H9 (cell line): ENCODE results near the gene MICAL3. TPM values are rescaled to one million over a fixed set of nuclear protein-coding genes. Genes with fewer than 3 reads are reported as not detected.

ENCODE experiments used
- DNase-seq: peaks from one replicate; pipeline ENCODE4 v3.0.0-alpha.2; 2017
- H2AFZ ChIP-seq: one replicate; pipeline ENCODE4 v1.6.1; 2013; ENCODE audit warnings: mild to moderate bottlenecking, low read length, control low read depth, moderate library complexity
- H2AK5ac ChIP-seq: 2 replicates; pipeline ENCODE4 v1.6.1; 2013; ENCODE audit warnings: low read length, control low read depth, mixed read lengths; ENCODE audit not compliant: insufficient read length
- H2BK120ac ChIP-seq: one replicate; pipeline ENCODE4 v1.6.1; 2013; ENCODE audit warnings: low read depth, mild to moderate bottlenecking, low read length, control low read depth, inconsistent platforms; ENCODE audit not compliant: poor library complexity, severe bottlenecking
- H2BK12ac ChIP-seq: 2 replicates; pipeline ENCODE4 v1.6.1; 2013; ENCODE audit warnings: low read length, control low read depth, mixed read lengths, low read depth; ENCODE audit not compliant: insufficient read length
- H2BK15ac ChIP-seq: 2 replicates; pipeline ENCODE4 v1.6.1; 2013; ENCODE audit warnings: low read depth, low read length, control low read depth
- H2BK20ac ChIP-seq: one replicate; pipeline ENCODE4 v1.6.1; 2013; ENCODE audit warnings: low read depth, mild to moderate bottlenecking, low read length, control low read depth, inconsistent platforms; ENCODE audit not compliant: poor library complexity, severe bottlenecking
- H2BK5ac ChIP-seq: 2 replicates; pipeline ENCODE4 v1.6.1; 2013; ENCODE audit warnings: low read length, control low read depth, mixed read lengths; ENCODE audit not compliant: insufficient read length
- H3K14ac ChIP-seq: 2 replicates; pipeline ENCODE4 v1.6.1; 2013; ENCODE audit warnings: low read length, control low read depth; ENCODE audit not compliant: insufficient read depth
- H3K18ac ChIP-seq: 2 replicates; pipeline ENCODE4 v1.6.1; 2013; ENCODE audit warnings: low read depth, mild to moderate bottlenecking, mixed read lengths, low read length, control low read depth; ENCODE audit not compliant: insufficient read length
- H3K23ac ChIP-seq: 2 replicates; pipeline ENCODE4 v1.6.1; 2013; ENCODE audit warnings: low read length, control low read depth, mixed read lengths, low read depth; ENCODE audit not compliant: insufficient read length
- H3K23me2 ChIP-seq: 2 replicates; pipeline ENCODE4 v1.6.1; 2013; ENCODE audit warnings: low read depth, mild to moderate bottlenecking, mixed read lengths, low read length, control low read depth; ENCODE audit not compliant: insufficient read length, poor library complexity, severe bottlenecking
- H3K27ac ChIP-seq: 2 replicates; pipeline ENCODE4 v1.5.1; 2013; ENCODE audit warnings: low read length, control low read depth, mixed read lengths, low read depth; ENCODE audit not compliant: insufficient read length
- H3K27me3 ChIP-seq: 2 replicates; pipeline ENCODE4 v1.6.1; 2013; ENCODE audit warnings: low read length, control low read depth, inconsistent platforms; ENCODE audit not compliant: insufficient read depth
- H3K4ac ChIP-seq: 2 replicates; pipeline ENCODE4 v1.6.1; 2013; ENCODE audit warnings: low read depth, mild to moderate bottlenecking, control low read depth, inconsistent platforms, low read length, moderate library complexity
- H3K4me1 ChIP-seq: 2 replicates; pipeline ENCODE4 v1.6.1; 2013; ENCODE audit warnings: low read length, control low read depth, inconsistent platforms; ENCODE audit not compliant: insufficient read depth
- H3K4me2 ChIP-seq: 2 replicates; pipeline ENCODE4 v1.6.1; 2013; ENCODE audit warnings: low read length, control low read depth, mixed read lengths; ENCODE audit not compliant: insufficient read length, insufficient read depth
- H3K56ac ChIP-seq: 2 replicates; pipeline ENCODE4 v1.6.1; 2013; ENCODE audit warnings: low read depth, mild to moderate bottlenecking, mixed read lengths, low read length, control low read depth; ENCODE audit not compliant: insufficient read length
- H3K79me1 ChIP-seq: 2 replicates; pipeline ENCODE4 v1.6.1; 2013; ENCODE audit warnings: low read depth, mild to moderate bottlenecking, moderate library complexity, low read length, control low read depth, inconsistent platforms; ENCODE audit not compliant: insufficient read depth, poor library complexity, severe bottlenecking
- H3K79me2 ChIP-seq: 2 replicates; pipeline ENCODE4 v1.6.1; 2013; ENCODE audit warnings: low read length, control low read depth, inconsistent platforms; ENCODE audit not compliant: insufficient read depth
- H3K9ac ChIP-seq: 2 replicates; pipeline ENCODE4 v1.6.1; 2013; ENCODE audit warnings: low read length, control low read depth, mixed read lengths; ENCODE audit not compliant: insufficient read length; ENCODE audit errors: extremely low read depth
- H3K9me3 ChIP-seq: one replicate; pipeline ENCODE4 v1.6.1; 2013; ENCODE audit warnings: low read depth, low read length, inconsistent platforms; ENCODE audit not compliant: control insufficient read depth
- H3T11ph ChIP-seq: one replicate; pipeline ENCODE4 v1.6.1; 2013; ENCODE audit warnings: mild to moderate bottlenecking, low read length, control low read depth, inconsistent platforms
- H4K20me1 ChIP-seq: one replicate; pipeline ENCODE4 v1.6.1; 2013; ENCODE audit not compliant: control insufficient read depth, insufficient read length, insufficient read depth
- H4K5ac ChIP-seq: 2 replicates; pipeline ENCODE4 v1.6.1; 2013; ENCODE audit warnings: low read depth, mild to moderate bottlenecking, mixed read lengths, low read length, control low read depth; ENCODE audit not compliant: insufficient read length
- H4K8ac ChIP-seq: replicated peaks from 2 replicates; pipeline ENCODE4 v1.6.1; 2013; ENCODE audit warnings: low read length, control low read depth, mixed read lengths, low read depth; ENCODE audit not compliant: insufficient read length
- H4K91ac ChIP-seq: 2 replicates; pipeline ENCODE4 v1.6.1; 2013; ENCODE audit warnings: low read depth, mild to moderate bottlenecking, moderate library complexity, mixed read lengths, low read length, control low read depth; ENCODE audit not compliant: insufficient read length
- H3K27ac Mint-ChIP-seq, 3 experiments: 2 replicates in 2 of 3; 3 replicates in 1 of 3; pipeline ENCODE4 v1.8.0; 2020 to 2021; ENCODE audit warnings: mixed read lengths in 3 of 3, mild to moderate bottlenecking in 1 of 3, moderate library complexity in 1 of 3
- H3K27me3 Mint-ChIP-seq: 2 replicates; pipeline ENCODE4 v1.8.0; 2021; ENCODE audit warnings: low read depth, mild to moderate bottlenecking, moderate library complexity, mixed read lengths
- H3K36me3 Mint-ChIP-seq, 3 experiments: 2 replicates in 2 of 3; 3 replicates in 1 of 3; pipeline ENCODE4 v1.8.0; 2020 to 2021; ENCODE audit warnings: low read depth in 3 of 3, mixed read lengths in 3 of 3; ENCODE audit not compliant: insufficient read depth in 1 of 3
- H3K4me1 Mint-ChIP-seq, 2 experiments: 2 replicates each; pipeline ENCODE4 v1.8.0; 2020; ENCODE audit warnings: mixed read lengths in 2 of 2
- H3K4me3 Mint-ChIP-seq, 2 experiments: 2 replicates in 1 of 2; 3 replicates in 1 of 2; pipeline ENCODE4 v1.8.0; 2020 to 2021; ENCODE audit warnings: mild to moderate bottlenecking in 2 of 2, mixed read lengths in 2 of 2, moderate library complexity in 1 of 2
- H3K9me3 Mint-ChIP-seq, 2 experiments: 2 replicates in 1 of 2; 3 replicates in 1 of 2; pipeline ENCODE4 v1.8.0; 2020; ENCODE audit warnings: mild to moderate bottlenecking in 2 of 2, mixed read lengths in 2 of 2, moderate library complexity in 1 of 2
- WGBS: extraction: QIAGEN DNeasy Blood & Tissue Kit; methylation state at CpG from one replicate; pipeline ENCODE4 v1.1.7; 2013; ENCODE audit warnings: missing lambda C conversion rate, low lambda C conversion rate, mixed read lengths; ENCODE audit not compliant: insufficient read length; ENCODE audit errors: extremely low coverage; 5-methylcytosine and 5-hydroxymethylcytosine counted together
- total RNA-seq: library from RNA; stranded (reverse); gene quantifications from 2 replicates; pipeline ENCODE4 v1.2.1, GENCODE V29; 2021
- TF ChIP-seq, protein P1 (sequence below): fragments of 200-600 bp; sonication (generic); conservative IDR thresholded peaks from 3 replicates; pipeline ENCODE4 v1.8.0; 2021; ENCODE audit warnings: antibody characterized with exemption, mild to moderate bottlenecking

MICAL3 gene
- total RNA-seq, 1 experiment from 2014 or later, result 50.2 TPM

DNA sequence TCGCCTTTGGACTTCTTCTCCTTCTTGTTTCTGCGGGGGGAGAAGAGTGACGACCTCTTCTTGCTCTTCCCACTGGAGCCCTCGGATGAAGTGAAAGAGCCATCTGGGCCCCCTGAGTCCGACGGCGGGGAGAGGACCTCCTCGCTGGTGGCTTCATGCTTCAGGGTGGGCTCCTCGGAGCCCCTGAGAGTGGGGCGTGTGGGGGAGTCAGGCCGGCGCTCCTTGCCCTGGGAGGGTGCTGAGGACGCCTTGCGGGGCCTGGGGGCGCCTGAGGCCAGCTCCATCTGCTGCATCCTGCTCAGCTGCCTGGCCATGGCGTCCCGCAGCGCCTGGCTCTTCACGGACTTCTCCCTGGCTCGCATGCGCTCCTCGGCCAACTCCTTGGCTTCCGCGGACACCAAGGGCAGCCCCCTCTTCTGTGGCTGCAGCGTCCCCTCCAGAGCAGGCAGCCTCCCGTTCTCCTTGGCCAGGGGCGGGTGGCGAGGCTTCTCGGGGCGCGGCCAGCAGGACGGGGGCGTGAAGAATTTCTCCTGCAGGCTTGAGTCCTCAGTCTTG lies 206.8 kb downstream of the MICAL3 start:
- no peak overlapping the region for H4K5ac ChIP-seq
- H4K20me1 ChIP-seq, result no peaks in the 10 kb centered on the region
- H3K23ac ChIP-seq, result no peak overlapping the region
- H3K14ac ChIP-seq, result no peak overlapping the region
- H2BK15ac ChIP-seq, result no peak overlapping the region
- H3K4me1 Mint-ChIP-seq, result peaks cover 0 to 3% of the 10 kb centered on the region in 2 experiments; a peak in 2 of 4 replicates
- no peaks in the 10 kb centered on the region for H3K9me3 ChIP-seq
- no peak overlapping the region for H3K4me2 ChIP-seq
- H2AFZ ChIP-seq, result no peak overlapping the region
- TF ChIP-seq, protein P1, sequence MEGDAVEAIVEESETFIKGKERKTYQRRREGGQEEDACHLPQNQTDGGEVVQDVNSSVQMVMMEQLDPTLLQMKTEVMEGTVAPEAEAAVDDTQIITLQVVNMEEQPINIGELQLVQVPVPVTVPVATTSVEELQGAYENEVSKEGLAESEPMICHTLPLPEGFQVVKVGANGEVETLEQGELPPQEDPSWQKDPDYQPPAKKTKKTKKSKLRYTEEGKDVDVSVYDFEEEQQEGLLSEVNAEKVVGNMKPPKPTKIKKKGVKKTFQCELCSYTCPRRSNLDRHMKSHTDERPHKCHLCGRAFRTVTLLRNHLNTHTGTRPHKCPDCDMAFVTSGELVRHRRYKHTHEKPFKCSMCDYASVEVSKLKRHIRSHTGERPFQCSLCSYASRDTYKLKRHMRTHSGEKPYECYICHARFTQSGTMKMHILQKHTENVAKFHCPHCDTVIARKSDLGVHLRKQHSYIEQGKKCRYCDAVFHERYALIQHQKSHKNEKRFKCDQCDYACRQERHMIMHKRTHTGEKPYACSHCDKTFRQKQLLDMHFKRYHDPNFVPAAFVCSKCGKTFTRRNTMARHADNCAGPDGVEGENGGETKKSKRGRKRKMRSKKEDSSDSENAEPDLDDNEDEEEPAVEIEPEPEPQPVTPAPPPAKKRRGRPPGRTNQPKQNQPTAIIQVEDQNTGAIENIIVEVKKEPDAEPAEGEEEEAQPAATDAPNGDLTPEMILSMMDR, result no peak
- H3K27me3 Mint-ChIP-seq, result no peaks in the 10 kb centered on the region
- H3K4me1 ChIP-seq, result no peaks in the 10 kb centered on the region
- H3K56ac ChIP-seq, result no peak overlapping the region
- no CpG with 5 or more reads among the region's 33 CpGs for WGBS
- no peak for DNase-seq
- H2BK120ac ChIP-seq, result no peak overlapping the region
- no peak overlapping the region for H3K4me3 Mint-ChIP-seq
- no peaks in the 10 kb centered on the region for H3K9me3 Mint-ChIP-seq
- H3K36me3 Mint-ChIP-seq, result peaks cover 4 to 13% (median 7%) of the 10 kb centered on the region in 3 experiments; a peak in 3 of 7 replicates
- no peaks in the 10 kb centered on the region for H3K23me2 ChIP-seq
- H2AK5ac ChIP-seq, result no peak overlapping the region
- no peak overlapping the region; a peak in 1 of 7 replicates for H3K27ac Mint-ChIP-seq
- H4K8ac ChIP-seq, result no peak overlapping the region
- no peak overlapping the region for H3K9ac ChIP-seq
- H3K27me3 ChIP-seq, result no peaks in the 10 kb centered on the region
- H2BK5ac ChIP-seq, result no peak overlapping the region
- no peak overlapping the region for H2BK12ac ChIP-seq
- H3K18ac ChIP-seq, result no peak overlapping the region
- H3T11ph ChIP-seq, result no peak overlapping the region
- no peak overlapping the region for H3K27ac ChIP-seq
- H3K79me1 ChIP-seq, result no peaks in the 10 kb centered on the region
- no peak overlapping the region for H3K4ac ChIP-seq
- H3K79me2 ChIP-seq, result no peaks in the 10 kb centered on the region
- H4K91ac ChIP-seq, result no peak overlapping the region
- no peak overlapping the region for H2BK20ac ChIP-seq
